NCI-H2196 (cell line): ENCODE data around the gene IFNA4.
"Not testable (repeated sequence)": the region's sequence is repeated elsewhere in the genome, so short reads cannot be mapped to it uniquely, and the experiment has no call there.

ENCODE experiments used
- DNase-seq: peaks from one replicate; lab custom pipeline; 2025; ENCODE audit not compliant: unreplicated experiment; lab: John Stamatoyannopoulos, UW

The IFNA4 gene

GRCh38 chr9:21166560-21166959 is 20.8 kb downstream of the IFNA4 start, which contains the start of gene IFNA21:
TSS of gene IFNA21 (minus strand) at chr9:21166660. CDS start at chr9:21166612, 48 bp downstream.
- not testable (repeated sequence) for DNase-seq

- DNase-seq = no peak
Observed at GRCh38 chr9:21165516-21165915, 21.9 kb downstream of the IFNA4 start.

GRCh38 chr9:21160178-21160577 is 27.2 kb downstream of the IFNA4 start:
- no peak for DNase-seq

GRCh38 chr9:21155501-21155900 is 31.9 kb downstream of the IFNA4 start:
- DNase-seq = no peak

- no peak for DNase-seq
Observed at GRCh38 chr9:21154018-21154608, 33.3 kb downstream of the IFNA4 start.

- DNase-seq = no peak
Observed at GRCh38 chr9:21153336-21154017, 33.9 kb downstream of the IFNA4 start.

GRCh38 chr9:21144603-21145002 is 42.8 kb downstream of the IFNA4 start:
- no peak for DNase-seq

GRCh38 chr9:21141427-21141882 is 45.9 kb downstream of the IFNA4 start, which contains the start of gene IFNW1:
TSS of gene IFNW1 (minus strand) at chr9:21141832. CDS start at chr9:21141570, 262 bp downstream.
- DNase-seq = no peak

GRCh38 chr9:21137020-21137419 is 50.4 kb downstream of the IFNA4 start:
- DNase-seq = no peak
